ENCODE measurements around the gene NHLRC4.

Gene NHLRC4

GRCh38 chr16:561957-562938 is 4.6 kb upstream of the NHLRC4 start:
- ATAC-seq: no peak
- no peak for TF ChIP-seq ESRRG (CRISPR knock-in tag; IDR thresholded peaks at IDR 0.05)
- no peak for TF ChIP-seq ZNF8 (CRISPR knock-in tag; IDR thresholded peaks at IDR 0.05)
- no peak for TF ChIP-seq OSR1 (CRISPR knock-in tag; IDR thresholded peaks at IDR 0.05)
- no peak for TF ChIP-seq CSRNP3 (CRISPR knock-in tag; IDR thresholded peaks at IDR 0.05)
- no peak for TF ChIP-seq ARNTL (CRISPR knock-in tag; IDR thresholded peaks at IDR 0.05; ENCODE audit: borderline replicate concordance, low read depth)
- no peak for TF ChIP-seq BACH2 (CRISPR knock-in tag; IDR thresholded peaks at IDR 0.05; ENCODE audit: borderline replicate concordance)
- TF ChIP-seq POU6F1 (CRISPR knock-in tag; IDR thresholded peaks at IDR 0.05; ENCODE audit: borderline replicate concordance, low read depth): no peak
- TF ChIP-seq RARB (CRISPR knock-in tag; IDR thresholded peaks at IDR 0.05): no peak
- no peak for TF ChIP-seq ZFP30 (CRISPR knock-in tag; IDR thresholded peaks at IDR 0.05)
- TF ChIP-seq ISL1 (CRISPR knock-in tag; IDR thresholded peaks at IDR 0.05): no peak
- TF ChIP-seq PPARA (CRISPR knock-in tag; IDR thresholded peaks at IDR 0.05; ENCODE audit: borderline replicate concordance): no peak
- no peak for TF ChIP-seq TOX (CRISPR knock-in tag; IDR thresholded peaks at IDR 0.05; ENCODE audit: borderline replicate concordance)
- no peak for TF ChIP-seq ZC3H10 (CRISPR knock-in tag; IDR thresholded peaks at IDR 0.05)
- TF ChIP-seq ZFP3 (CRISPR knock-in tag; IDR thresholded peaks at IDR 0.05): no peak
- TF ChIP-seq SNAI2 (CRISPR knock-in tag; IDR thresholded peaks at IDR 0.05): no peak

- TF ChIP-seq ZC3H10 (CRISPR knock-in tag; IDR thresholded peaks at IDR 0.05): no peak
- TF ChIP-seq ARNTL (CRISPR knock-in tag; IDR thresholded peaks at IDR 0.05; ENCODE audit: borderline replicate concordance, low read depth): no peak
- TF ChIP-seq RARB (CRISPR knock-in tag; IDR thresholded peaks at IDR 0.05): no peak
- TF ChIP-seq, protein P1, sequence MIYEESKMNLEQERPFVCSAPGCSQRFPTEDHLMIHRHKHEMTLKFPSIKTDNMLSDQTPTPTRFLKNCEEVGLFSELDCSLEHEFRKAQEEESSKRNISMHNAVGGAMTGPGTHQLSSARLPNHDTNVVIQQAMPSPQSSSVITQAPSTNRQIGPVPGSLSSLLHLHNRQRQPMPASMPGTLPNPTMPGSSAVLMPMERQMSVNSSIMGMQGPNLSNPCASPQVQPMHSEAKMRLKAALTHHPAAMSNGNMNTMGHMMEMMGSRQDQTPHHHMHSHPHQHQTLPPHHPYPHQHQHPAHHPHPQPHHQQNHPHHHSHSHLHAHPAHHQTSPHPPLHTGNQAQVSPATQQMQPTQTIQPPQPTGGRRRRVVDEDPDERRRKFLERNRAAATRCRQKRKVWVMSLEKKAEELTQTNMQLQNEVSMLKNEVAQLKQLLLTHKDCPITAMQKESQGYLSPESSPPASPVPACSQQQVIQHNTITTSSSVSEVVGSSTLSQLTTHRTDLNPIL (CRISPR knock-in tag; IDR thresholded peaks at IDR 0.05; ENCODE audit: low read depth): no peak
- no peak for TF ChIP-seq CSDC2 (CRISPR knock-in tag; IDR thresholded peaks at IDR 0.05)
- no peak for TF ChIP-seq ZNF70 (CRISPR knock-in tag; IDR thresholded peaks at IDR 0.05)
- no peak for TF ChIP-seq TOX (CRISPR knock-in tag; IDR thresholded peaks at IDR 0.05; ENCODE audit: borderline replicate concordance)
- no peak for TF ChIP-seq POU6F1 (CRISPR knock-in tag; IDR thresholded peaks at IDR 0.05; ENCODE audit: borderline replicate concordance, low read depth)
- no peak for TF ChIP-seq ZNF8 (CRISPR knock-in tag; IDR thresholded peaks at IDR 0.05)
- no peak for TF ChIP-seq TCF4 (CRISPR knock-in tag; IDR thresholded peaks at IDR 0.05; ENCODE audit: borderline replicate concordance)
Measured at GRCh38 chr16:563072-563644, 3.6 kb upstream of the NHLRC4 start.

GRCh38 chr16:564690-565418 is 2.0 kb upstream of the NHLRC4 start:
- no peak for ATAC-seq
- no peak for TF ChIP-seq PPARA (CRISPR knock-in tag; IDR thresholded peaks at IDR 0.05; ENCODE audit: borderline replicate concordance)
- TF ChIP-seq ZNF8 (CRISPR knock-in tag; IDR thresholded peaks at IDR 0.05): no peak
- no peak for TF ChIP-seq GLIS3 (CRISPR knock-in tag; IDR thresholded peaks at IDR 0.05)
- TF ChIP-seq TOX (CRISPR knock-in tag; IDR thresholded peaks at IDR 0.05; ENCODE audit: borderline replicate concordance): no peak
- TF ChIP-seq ZFP3 (CRISPR knock-in tag; IDR thresholded peaks at IDR 0.05): no peak
- TF ChIP-seq, protein P2, sequence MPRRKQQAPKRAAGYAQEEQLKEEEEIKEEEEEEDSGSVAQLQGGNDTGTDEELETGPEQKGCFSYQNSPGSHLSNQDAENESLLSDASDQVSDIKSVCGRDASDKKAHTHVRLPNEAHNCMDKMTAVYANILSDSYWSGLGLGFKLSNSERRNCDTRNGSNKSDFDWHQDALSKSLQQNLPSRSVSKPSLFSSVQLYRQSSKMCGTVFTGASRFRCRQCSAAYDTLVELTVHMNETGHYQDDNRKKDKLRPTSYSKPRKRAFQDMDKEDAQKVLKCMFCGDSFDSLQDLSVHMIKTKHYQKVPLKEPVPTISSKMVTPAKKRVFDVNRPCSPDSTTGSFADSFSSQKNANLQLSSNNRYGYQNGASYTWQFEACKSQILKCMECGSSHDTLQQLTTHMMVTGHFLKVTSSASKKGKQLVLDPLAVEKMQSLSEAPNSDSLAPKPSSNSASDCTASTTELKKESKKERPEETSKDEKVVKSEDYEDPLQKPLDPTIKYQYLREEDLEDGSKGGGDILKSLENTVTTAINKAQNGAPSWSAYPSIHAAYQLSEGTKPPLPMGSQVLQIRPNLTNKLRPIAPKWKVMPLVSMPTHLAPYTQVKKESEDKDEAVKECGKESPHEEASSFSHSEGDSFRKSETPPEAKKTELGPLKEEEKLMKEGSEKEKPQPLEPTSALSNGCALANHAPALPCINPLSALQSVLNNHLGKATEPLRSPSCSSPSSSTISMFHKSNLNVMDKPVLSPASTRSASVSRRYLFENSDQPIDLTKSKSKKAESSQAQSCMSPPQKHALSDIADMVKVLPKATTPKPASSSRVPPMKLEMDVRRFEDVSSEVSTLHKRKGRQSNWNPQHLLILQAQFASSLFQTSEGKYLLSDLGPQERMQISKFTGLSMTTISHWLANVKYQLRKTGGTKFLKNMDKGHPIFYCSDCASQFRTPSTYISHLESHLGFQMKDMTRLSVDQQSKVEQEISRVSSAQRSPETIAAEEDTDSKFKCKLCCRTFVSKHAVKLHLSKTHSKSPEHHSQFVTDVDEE (CRISPR knock-in tag; IDR thresholded peaks at IDR 0.05): no peak
- TF ChIP-seq ZNF70 (CRISPR knock-in tag; IDR thresholded peaks at IDR 0.05): no peak
- no peak for TF ChIP-seq CSRNP3 (CRISPR knock-in tag; IDR thresholded peaks at IDR 0.05)
- TF ChIP-seq ESRRG (CRISPR knock-in tag; IDR thresholded peaks at IDR 0.05): no peak
- no peak for TF ChIP-seq CSDC2 (CRISPR knock-in tag; IDR thresholded peaks at IDR 0.05)
- no peak for TF ChIP-seq ARNTL (CRISPR knock-in tag; IDR thresholded peaks at IDR 0.05; ENCODE audit: borderline replicate concordance, low read depth)
- TF ChIP-seq ZC3H10 (CRISPR knock-in tag; IDR thresholded peaks at IDR 0.05): no peak
- no peak for TF ChIP-seq ZFP30 (CRISPR knock-in tag; IDR thresholded peaks at IDR 0.05)
- no peak for TF ChIP-seq BACH2 (CRISPR knock-in tag; IDR thresholded peaks at IDR 0.05; ENCODE audit: borderline replicate concordance)
- no peak for TF ChIP-seq ZNF565 (CRISPR knock-in tag; conservative IDR thresholded peaks at IDR 0.05; ENCODE audit: low read depth)

More at GRCh38 chr16:563072-563644, 3.6 kb upstream of the NHLRC4 start:
- no peak for ATAC-seq

All from SK-N-SH treated with all-trans-retinoic acid at 6 μM for 48 hours (cell line).